Measurements from ENCODE around the gene GLRA2.

DNA sequence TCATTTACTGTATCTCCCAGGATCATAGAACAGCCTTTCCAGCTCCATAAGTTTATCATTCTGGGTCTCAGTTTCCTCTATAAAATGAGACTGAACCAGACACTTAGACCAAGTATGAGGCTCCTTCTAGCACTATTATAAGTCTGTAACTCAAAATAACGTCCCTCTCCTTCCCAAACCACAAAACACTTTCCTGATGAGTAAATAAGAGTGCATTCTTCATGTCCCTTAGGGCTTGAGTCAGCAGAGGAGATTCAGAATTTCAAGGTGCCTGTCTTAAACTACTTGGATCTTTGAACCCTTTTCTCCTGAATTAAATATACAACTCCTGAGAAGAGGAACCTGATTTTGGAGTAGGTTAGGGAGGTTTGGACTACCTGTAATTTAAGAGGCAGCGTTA lies 62.6 kb downstream of the GLRA2 start:
- TF ChIP-seq POLR2AphosphoS5 (IDR thresholded peaks at IDR 0.05; ENCODE audit: low read depth, low read length) = no peak
- no peak for TF ChIP-seq POLR2A (IDR thresholded peaks at IDR 0.05; ENCODE audit: low read depth, low read length)
- TF ChIP-seq SPI1 (IDR thresholded peaks at IDR 0.05; ENCODE audit: low read depth, low read length) = no peak
- no peak for TF ChIP-seq TAF1 (IDR thresholded peaks at IDR 0.05; ENCODE audit: low read depth, low read length)
- no peak for TF ChIP-seq PAX5 (IDR thresholded peaks at IDR 0.05; ENCODE audit: insufficient read depth, low read length, severe bottlenecking)
- TF ChIP-seq POU2F2 (IDR thresholded peaks at IDR 0.05; ENCODE audit: low read depth, low read length) = no peak

Data from GM12891 (cell line).